H1 (cell line): ENCODE data around the gene KREMEN1. TPM values are rescaled to one million over a fixed set of nuclear protein-coding genes. Genes with fewer than 3 reads are reported as not detected.

Experiments
- CTCF ChIA-PET: fragments of 300-600 bp; sonication (Branson Sonifier 250); formaldehyde crosslinking; loops from one replicate; lab custom pipeline; 2021; ENCODE audit not compliant: partially characterized antibody; lab: Charles Lee
- POLR2A ChIA-PET: fragments of 300-600 bp; sonication (Branson Sonifier 250); formaldehyde crosslinking; loops from one replicate; lab custom pipeline; 2021; ENCODE audit warnings: inconsistent platforms; ENCODE audit not compliant: partially characterized antibody; lab: Charles Lee
- DNase-seq, 2 experiments: peaks; one replicate each; pipeline versions ENCODE4 v3.0.0 to v3.0.0-alpha.2; 2010 to 2022; ENCODE audit warnings: low spot score in 2 of 2, low read depth in 1 of 2, mixed read lengths in 1 of 2
- FAIRE-seq: peaks from 2 replicates; lab custom pipeline; 2011; peaks lifted over from hg19 to GRCh38; lab: Jason Lieb, UNC
- H2AFZ ChIP-seq: 2 replicates; pipeline ENCODE4 v1.8.1; 2012; ENCODE audit warnings: low read length, inconsistent platforms
- H2AK5ac ChIP-seq: 2 replicates; pipeline ENCODE4 v1.6.1; 2013; ENCODE audit warnings: low read depth, low read length
- H2BK120ac ChIP-seq: replicated peaks from 2 replicates; pipeline ENCODE3; 2013; ENCODE audit warnings: low read depth, low read length, inconsistent platforms
- H2BK12ac ChIP-seq: 2 replicates; pipeline ENCODE4 v1.6.1; 2013; ENCODE audit warnings: low read depth, low read length
- H2BK15ac ChIP-seq: 2 replicates; pipeline ENCODE4 v1.6.1; 2013; ENCODE audit warnings: low read length
- H2BK20ac ChIP-seq: 2 replicates; pipeline ENCODE4 v1.6.1; 2013; ENCODE audit warnings: low read length
- H2BK5ac ChIP-seq: 2 replicates; pipeline ENCODE4 v1.6.1; 2013; ENCODE audit warnings: low read depth, low read length
- H3K14ac ChIP-seq: 2 replicates; pipeline ENCODE4 v1.6.1; 2013; ENCODE audit warnings: inconsistent platforms; ENCODE audit not compliant: insufficient read length
- H3K18ac ChIP-seq: 2 replicates; pipeline ENCODE4 v1.6.1; 2013; ENCODE audit warnings: low read length; ENCODE audit errors: extremely low read depth
- H3K23ac ChIP-seq: 2 replicates; pipeline ENCODE4 v1.6.1; 2013; ENCODE audit warnings: inconsistent platforms; ENCODE audit not compliant: insufficient read length
- H3K23me2 ChIP-seq: 2 replicates; pipeline ENCODE4 v1.6.1; 2013; ENCODE audit warnings: low read depth, low read length
- H3K27ac ChIP-seq: 2 replicates; pipeline ENCODE4 v1.6.1; 2011; ENCODE audit warnings: low read depth, low read length, inconsistent platforms
- H3K27me3 ChIP-seq, 4 experiments: replicated peaks in 1 of 4; 1 replicate in 1 of 4; 2 replicates in 3 of 4; pipeline versions ENCODE4 v1.6.1 to v1.8.1; 2011 to 2013; ENCODE audit warnings: low read length in 3 of 4, mild to moderate bottlenecking in 3 of 4, inconsistent platforms in 2 of 4, mixed read lengths in 2 of 4, moderate library complexity in 1 of 4; ENCODE audit not compliant: control insufficient read depth in 3 of 4, insufficient read depth in 3 of 4; ENCODE audit errors: extremely low read depth in 1 of 4
- H3K36me3 ChIP-seq, 4 experiments: 2 replicates each; pipeline versions ENCODE4 v1.6.1 to v1.8.1; 2011 to 2013; ENCODE audit warnings: mild to moderate bottlenecking in 4 of 4, low read length in 3 of 4, moderate library complexity in 2 of 4, control low read depth in 1 of 4, inconsistent platforms in 1 of 4; ENCODE audit not compliant: insufficient read depth in 4 of 4, control insufficient read depth in 2 of 4
- H3K4ac ChIP-seq: replicated peaks from 2 replicates; pipeline ENCODE3; 2013; ENCODE audit warnings: low read length, low read depth, mixed read lengths, inconsistent platforms; ENCODE audit not compliant: insufficient read length
- H3K4me1 ChIP-seq, 4 experiments: replicated peaks in 1 of 4; 1 replicate in 1 of 4; 2 replicates in 3 of 4; pipeline versions ENCODE4 v1.6.1 to v1.8.1; 2011 to 2013; ENCODE audit warnings: low read length in 3 of 4, inconsistent platforms in 2 of 4, mixed read lengths in 1 of 4; ENCODE audit not compliant: insufficient read depth in 4 of 4, control insufficient read depth in 3 of 4
- H3K4me2 ChIP-seq, 2 experiments: 2 replicates each; pipeline versions ENCODE4 v1.6.1 to v1.8.1; 2011 to 2013; ENCODE audit warnings: low read depth in 2 of 2, low read length in 2 of 2, control low read depth in 1 of 2, inconsistent platforms in 1 of 2, mild to moderate bottlenecking in 1 of 2; ENCODE audit not compliant: insufficient read depth in 1 of 2
- H3K4me3 ChIP-seq, 4 experiments: fragments of 200-600, 300-600 bp in 1 of 4; sonication (generic), shearing (Covaris generic), sonication (Bioruptor Twin) in 1 of 4; 2 replicates each; pipeline versions ENCODE4 v1.5.1 to v1.8.1; 2011 to 2016; ENCODE audit warnings: low read length in 4 of 4, low read depth in 3 of 4, control low read depth in 2 of 4, inconsistent platforms in 2 of 4, mild to moderate bottlenecking in 2 of 4, mixed read lengths in 1 of 4, moderate library complexity in 1 of 4; ENCODE audit not compliant: insufficient read depth in 2 of 4; ENCODE audit errors: extremely low read depth in 1 of 4
- H3K56ac ChIP-seq: replicated peaks from 2 replicates; pipeline ENCODE3; 2013; ENCODE audit warnings: low read depth, mild to moderate bottlenecking, mixed read lengths, low read length, inconsistent platforms; ENCODE audit not compliant: insufficient read length
- H3K79me1 ChIP-seq: 2 replicates; pipeline ENCODE4 v1.6.1; 2013; ENCODE audit warnings: low read depth, low read length, control low read depth
- H3K79me2 ChIP-seq, 2 experiments: 2 replicates each; pipeline versions ENCODE4 v1.6.1 to v1.8.1; 2012 to 2013; ENCODE audit warnings: low read length in 2 of 2, mild to moderate bottlenecking in 2 of 2, inconsistent platforms in 1 of 2; ENCODE audit not compliant: insufficient read depth in 2 of 2, control insufficient read depth in 1 of 2
- H3K9ac ChIP-seq, 4 experiments: replicated peaks in 1 of 4; 1 replicate in 1 of 4; 2 replicates in 3 of 4; pipeline versions ENCODE4 v1.6.1 to v1.8.1; 2011 to 2013; ENCODE audit warnings: low read depth in 3 of 4, low read length in 3 of 4, control low read depth in 2 of 4, mild to moderate bottlenecking in 2 of 4, moderate library complexity in 2 of 4, inconsistent platforms in 1 of 4; ENCODE audit errors: extremely low read depth in 1 of 4
- H3K9me3 ChIP-seq, 2 experiments: 2 replicates each; pipeline versions ENCODE4 v1.6.1 to v1.8.1; 2012 to 2013; ENCODE audit warnings: mild to moderate bottlenecking in 2 of 2, moderate library complexity in 2 of 2, control low read depth in 1 of 2, inconsistent platforms in 1 of 2, low read depth in 1 of 2, low read length in 1 of 2, mixed read lengths in 1 of 2; ENCODE audit not compliant: insufficient read depth in 2 of 2
- H4K20me1 ChIP-seq, 2 experiments: replicated peaks in 1 of 2; 2 replicates each; pipeline versions ENCODE3 to v1.8.1; 2011 to 2013; ENCODE audit warnings: inconsistent platforms in 2 of 2, low read length in 2 of 2, mild to moderate bottlenecking in 1 of 2; ENCODE audit not compliant: insufficient read depth in 2 of 2, control insufficient read depth in 1 of 2
- H4K5ac ChIP-seq: 2 replicates; pipeline ENCODE4 v1.6.1; 2013; ENCODE audit warnings: low read length, low read depth, mixed read lengths, inconsistent platforms; ENCODE audit not compliant: insufficient read length
- H4K8ac ChIP-seq: 2 replicates; pipeline ENCODE4 v1.8.0; 2013; ENCODE audit warnings: mild to moderate bottlenecking, moderate library complexity, low read length, inconsistent platforms; ENCODE audit not compliant: insufficient read depth; ENCODE audit errors: extremely low read depth
- H4K91ac ChIP-seq: replicated peaks from 2 replicates; pipeline ENCODE3; 2013; ENCODE audit warnings: low read length, mixed read lengths, inconsistent platforms; ENCODE audit not compliant: insufficient read length
- ASH2L ChIP-seq: fragments of 200-600, 300-600 bp; sonication (generic); IDR thresholded peaks from one replicate; pipeline ENCODE4 v1.7.1; 2017; ENCODE audit warnings: low read length
- JUN ChIP-seq: IDR thresholded peaks from 2 replicates; pipeline ENCODE4 v1.6.1; 2011; ENCODE audit warnings: low read depth, mild to moderate bottlenecking, improper control_type of control experiment, low read length
- POLR2AphosphoS5 ChIP-seq: IDR thresholded peaks from 2 replicates; pipeline ENCODE4 v1.6.1; 2011; ENCODE audit warnings: low read depth, low read length
- RFX5 ChIP-seq: IDR thresholded peaks from 2 replicates; pipeline ENCODE4 v1.6.1; 2011; ENCODE audit warnings: low read depth, low read length, improper control_type of control experiment, borderline replicate concordance
- ZNF274 ChIP-seq: IDR thresholded peaks from 2 replicates; pipeline ENCODE4 v1.7.0; 2012; ENCODE audit warnings: low read length, borderline replicate concordance; ENCODE audit errors: extremely low read depth
- WGBS, 2 experiments: shearing (Covaris generic) in 1 of 2; methylation state at CpG; one replicate each; pipeline versions ENCODE4 v1.1.6 to v1.1.7; 2013 to 2015; ENCODE audit warnings: low lambda C conversion rate in 2 of 2, mixed read lengths in 2 of 2, inconsistent platforms in 1 of 2, low coverage in 1 of 2, missing lambda C conversion rate in 1 of 2; ENCODE audit not compliant: insufficient replicate concordance in 2 of 2, insufficient coverage in 1 of 2, insufficient read length in 1 of 2; ENCODE audit errors: extremely low coverage in 1 of 2, missing lambda C conversion rate in 1 of 2; 5-methylcytosine and 5-hydroxymethylcytosine counted together
- polyA plus RNA-seq, 7 experiments: library from polyadenylated mRNA; depleted of rRNA in 3 of 7; stranded (reverse) in 5 of 7; unstranded in 2 of 7; fragments of >200 nt in 5 of 7; fragments of 200-250 nt in 2 of 7; gene quantifications; 1 replicate in 5 of 7; 2 replicates in 1 of 7; 4 replicates in 1 of 7; pipeline versions ENCODE4 v1.2.1 to v1.2.3, GENCODE V29; 2011 to 2013; ENCODE audit warnings: missing spikeins in 2 of 7, mixed read lengths in 2 of 7
- total RNA-seq: library from RNA; stranded (reverse); fragmentation: NEBNext Ultra II Directional; extraction: Animal tissue kit (Norgen Biotek cat#: 25700); gene quantifications from 2 replicates; pipeline ENCODE4 v1.2.1, GENCODE V29; 2021
- TF ChIP-seq, protein P1 (sequence below): IDR thresholded peaks from 2 replicates; pipeline ENCODE4 v1.6.1; 2012; ENCODE audit warnings: low read length, inconsistent platforms
- TF ChIP-seq, protein P2 (sequence below): IDR thresholded peaks from 2 replicates; pipeline ENCODE4 v1.6.1; 2012; ENCODE audit warnings: inconsistent platforms

KREMEN1 gene
- total and polyA plus RNA-seq, 2 of the 8 experiments (the other 6 are each of a cell fraction or from before 2014, with no cell fraction given): 2.1 to 3.2 TPM

DNA sequence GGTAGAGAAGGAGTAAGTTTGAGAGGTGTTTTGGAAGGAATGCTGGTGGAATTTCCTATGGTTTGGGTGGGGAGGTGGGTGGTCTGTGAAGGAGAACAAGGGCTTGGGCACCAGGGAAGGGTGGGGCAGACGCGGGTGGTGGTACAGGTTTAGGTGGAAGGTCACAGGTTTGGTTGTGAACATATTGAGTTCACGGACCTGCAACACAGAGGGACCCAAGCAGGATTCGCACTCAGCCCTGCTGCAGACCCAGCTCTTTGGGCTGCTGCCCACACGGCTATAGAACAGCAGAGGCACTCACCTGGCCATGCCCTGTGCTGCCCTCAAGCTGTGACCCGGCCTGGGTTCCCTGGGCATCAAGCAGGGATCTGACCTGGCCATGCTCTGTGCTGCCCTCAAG lies 99.4 kb downstream of the KREMEN1 start:
- H3K4me1 ChIP-seq: no peaks in the 10 kb centered on the region
- no peaks in the 10 kb centered on the region; a peak in 2 of 7 replicates for H3K27me3 ChIP-seq
- no peak overlapping the region for H4K5ac ChIP-seq
- FAIRE-seq (no peak), DNase-seq (no peak)
- H2BK120ac ChIP-seq: no peak overlapping the region
- no peaks in the 10 kb centered on the region for H3K23me2 ChIP-seq
- no peak overlapping the region for H2BK5ac ChIP-seq
- H3K56ac ChIP-seq: no peak overlapping the region
- 84% methylated on average over 6 of the region's 6 CpGs; no CpG with 5 or more reads in 1 of the 2 experiments for whole genome bisulfite sequencing, 2 experiments
- H2AFZ ChIP-seq: no peak overlapping the region
- H4K20me1 ChIP-seq: no peaks in the 10 kb centered on the region
- CTCF ChIA-PET: interaction anchor here (0.5 kb wide), 1 partner anchor 21 kb away, joined by 3 read pairs; no protein-coding TSS in a partner anchor
- H3K79me1 ChIP-seq: no peaks in the 10 kb centered on the region
- no peak overlapping the region for H3K14ac ChIP-seq
- no peak overlapping the region for H4K8ac ChIP-seq
- no peaks in the 10 kb centered on the region for H3K79me2 ChIP-seq
- H3K36me3 ChIP-seq: no peaks in the 10 kb centered on the region
- no peak overlapping the region for H2BK15ac ChIP-seq
- no peak overlapping the region for H3K4ac ChIP-seq
- H3K23ac ChIP-seq: no peak overlapping the region
- no peak overlapping the region for H3K4me2 ChIP-seq
- POLR2A ChIA-PET: no interaction called here
- H4K91ac ChIP-seq: no peak overlapping the region
- TF ChIP-seq JUN (no peak), RFX5 (no peak), POLR2AphosphoS5 (no peak), ZNF274 (no peak), ASH2L (no peak)
- TF ChIP-seq, protein P1, sequence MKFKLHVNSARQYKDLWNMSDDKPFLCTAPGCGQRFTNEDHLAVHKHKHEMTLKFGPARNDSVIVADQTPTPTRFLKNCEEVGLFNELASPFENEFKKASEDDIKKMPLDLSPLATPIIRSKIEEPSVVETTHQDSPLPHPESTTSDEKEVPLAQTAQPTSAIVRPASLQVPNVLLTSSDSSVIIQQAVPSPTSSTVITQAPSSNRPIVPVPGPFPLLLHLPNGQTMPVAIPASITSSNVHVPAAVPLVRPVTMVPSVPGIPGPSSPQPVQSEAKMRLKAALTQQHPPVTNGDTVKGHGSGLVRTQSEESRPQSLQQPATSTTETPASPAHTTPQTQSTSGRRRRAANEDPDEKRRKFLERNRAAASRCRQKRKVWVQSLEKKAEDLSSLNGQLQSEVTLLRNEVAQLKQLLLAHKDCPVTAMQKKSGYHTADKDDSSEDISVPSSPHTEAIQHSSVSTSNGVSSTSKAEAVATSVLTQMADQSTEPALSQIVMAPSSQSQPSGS: no peak
- TF ChIP-seq, protein P2, sequence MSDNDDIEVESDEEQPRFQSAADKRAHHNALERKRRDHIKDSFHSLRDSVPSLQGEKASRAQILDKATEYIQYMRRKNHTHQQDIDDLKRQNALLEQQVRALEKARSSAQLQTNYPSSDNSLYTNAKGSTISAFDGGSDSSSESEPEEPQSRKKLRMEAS: no peak
- H3K18ac ChIP-seq: no peak overlapping the region
- no peak overlapping the region for H3K4me3 ChIP-seq
- H3K9ac ChIP-seq: no peak overlapping the region
- H3K27ac ChIP-seq: no peak overlapping the region
- no peak overlapping the region for H2BK20ac ChIP-seq
- H2AK5ac ChIP-seq: no peak overlapping the region
- H3K9me3 ChIP-seq: peaks cover 0 to 4% of the 10 kb centered on the region in 2 experiments; a peak in 2 of 4 replicates
- H2BK12ac ChIP-seq: no peak overlapping the region
